22Rv1 (cell line): ENCODE results near the gene MAP4K3.

Source experiments
- CTCF ChIP-seq: fragments of 450-650 bp; IDR thresholded peaks from 2 replicates; pipeline ENCODE4 v1.5.1; 2017; ENCODE audit warnings: mild to moderate bottlenecking
- ZFX ChIP-seq: fragments of 450-650 bp; IDR thresholded peaks from 2 replicates; pipeline ENCODE4 v1.6.1; 2017; ENCODE audit warnings: antibody characterized with exemption, borderline replicate concordance

GRCh38 chr2:39479696-39480095 lies 42.6 kb upstream of the MAP4K3 start:
- no peak for TF ChIP-seq CTCF
- no peak for TF ChIP-seq ZFX
